ENCODE measurements around the gene TULP3.
A peak's percentile ranks its signal among the peaks of the same experiment; 100 is the strongest.

The TULP3 gene

GRCh38 chr12:2877047-2877952 lies 13.4 kb upstream of the TULP3 start, which contains the start of the genes FOXM1 and RHNO1:
Gene FOXM1 (minus strand): TSS chr12:2877174. CDS start chr12:2874478, 2,696 bp downstream.
Gene RHNO1 (plus strand): TSS chr12:2877223. CDS start chr12:2885367, 8,144 bp downstream.
- peak; percentile 78 for DNase-seq

DNA sequence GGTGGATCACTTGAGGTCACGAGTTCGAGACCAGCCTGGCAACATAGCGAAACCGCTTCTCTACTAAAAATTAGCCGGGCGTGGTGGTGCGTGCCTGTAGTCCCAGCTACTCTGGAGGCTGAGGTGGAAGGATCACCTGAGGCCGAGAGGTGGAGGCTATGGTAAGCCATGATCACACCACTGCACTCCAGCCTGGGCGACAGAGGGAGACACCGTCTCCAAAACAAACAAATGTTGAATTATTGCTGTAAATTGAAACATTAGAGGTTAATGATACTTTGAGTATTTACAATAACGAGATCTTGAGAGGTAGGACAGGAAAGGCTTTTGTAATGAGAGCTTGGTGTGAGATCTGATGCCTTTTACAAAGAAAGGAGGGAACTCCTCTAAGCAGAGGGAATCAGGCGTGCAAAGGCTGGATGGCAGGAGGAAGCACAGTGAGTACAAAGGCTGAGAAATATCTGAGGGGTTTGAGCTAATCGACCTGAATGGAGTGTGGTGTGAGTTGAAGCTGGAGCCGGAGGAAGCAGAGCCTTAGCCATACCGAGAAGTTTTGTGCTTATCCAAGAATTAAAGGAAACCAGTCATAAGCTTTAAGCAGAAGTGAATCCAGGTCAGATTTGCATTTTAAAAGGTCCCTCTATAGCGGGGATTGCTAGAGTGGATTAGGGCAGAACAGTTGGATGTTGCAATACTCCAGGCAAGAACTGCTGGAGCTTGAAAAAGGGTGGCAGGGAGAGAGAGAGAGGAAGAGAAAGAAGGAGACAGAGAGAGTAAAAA lies 12.5 kb upstream of the TULP3 start:
- no peak for DNase-seq

- DNase-seq: no peak
Observed at GRCh38 chr12:2879853-2880252, 10.8 kb upstream of the TULP3 start.

DNA sequence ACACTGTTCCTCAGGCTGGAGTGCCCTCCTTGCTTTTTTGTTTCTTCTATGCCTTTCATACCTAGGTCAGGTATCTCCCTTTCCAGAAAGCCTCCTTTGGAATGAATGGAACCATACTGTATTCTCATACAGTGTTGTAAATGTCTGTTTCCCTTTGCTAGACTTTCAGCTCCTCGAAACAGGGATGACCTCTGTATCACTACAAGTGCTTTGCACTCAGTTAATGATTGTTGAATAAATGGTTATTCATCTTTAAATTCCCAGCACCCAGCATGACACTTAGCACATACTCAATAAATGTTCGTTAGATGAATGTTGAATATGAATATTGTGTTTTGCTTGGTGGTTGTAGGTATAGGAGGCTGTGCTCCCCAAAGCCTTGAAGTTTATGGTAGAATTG lies 5.9 kb upstream of the TULP3 start:
- no peak for DNase-seq

- DNase-seq: no peak
Observed at GRCh38 chr12:2886768-2887450, 3.8 kb upstream of the TULP3 start.

- DNase-seq: no peak
Observed at GRCh38 chr12:2890001-2890387, 697 bp upstream of the TULP3 start.

- no peak for DNase-seq
Observed at GRCh38 chr12:2891240-2892053, 756 bp downstream of the TULP3 start.

DNA sequence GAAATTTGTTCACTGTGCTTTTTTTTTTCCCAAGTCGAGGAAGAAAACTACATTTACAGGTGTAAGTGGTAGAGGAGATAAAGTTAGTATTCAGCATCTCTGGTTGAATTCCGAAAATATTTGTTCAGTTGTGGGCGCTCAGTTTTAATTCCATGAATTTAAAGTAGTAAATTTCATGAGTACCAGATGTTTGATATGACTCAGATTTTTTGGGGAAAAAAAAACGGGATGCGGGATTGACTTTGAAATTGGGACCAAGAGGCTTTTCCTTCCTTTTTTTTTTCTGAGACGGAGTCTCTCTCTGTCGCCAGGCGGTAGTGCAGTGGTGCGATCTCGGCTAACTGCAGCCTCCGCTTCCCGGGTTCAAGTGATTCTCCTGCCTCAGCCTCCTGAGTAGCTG lies 1.6 kb downstream of the TULP3 start:
- DNase-seq: no peak

DNA sequence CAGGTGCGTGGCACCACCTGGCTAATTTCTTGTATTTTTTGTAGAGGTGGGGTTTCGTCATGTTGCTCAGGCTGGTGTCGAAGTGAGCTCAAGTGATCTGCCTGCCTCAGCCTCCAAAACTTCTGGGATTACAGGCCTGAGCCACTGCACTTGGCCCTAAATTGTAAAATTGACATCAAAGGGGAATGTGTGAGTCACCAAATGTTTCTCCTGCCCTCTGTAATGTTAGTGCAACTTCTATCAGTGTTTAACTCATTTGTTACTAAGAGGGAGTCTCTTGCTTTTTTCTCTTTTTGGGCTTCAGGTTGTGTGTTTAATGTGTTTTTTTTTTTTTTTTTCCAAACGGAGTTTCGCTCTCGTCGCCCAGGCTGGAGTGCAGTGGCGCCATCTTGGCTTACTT lies 2.3 kb downstream of the TULP3 start:
- DNase-seq: no peak

DNA sequence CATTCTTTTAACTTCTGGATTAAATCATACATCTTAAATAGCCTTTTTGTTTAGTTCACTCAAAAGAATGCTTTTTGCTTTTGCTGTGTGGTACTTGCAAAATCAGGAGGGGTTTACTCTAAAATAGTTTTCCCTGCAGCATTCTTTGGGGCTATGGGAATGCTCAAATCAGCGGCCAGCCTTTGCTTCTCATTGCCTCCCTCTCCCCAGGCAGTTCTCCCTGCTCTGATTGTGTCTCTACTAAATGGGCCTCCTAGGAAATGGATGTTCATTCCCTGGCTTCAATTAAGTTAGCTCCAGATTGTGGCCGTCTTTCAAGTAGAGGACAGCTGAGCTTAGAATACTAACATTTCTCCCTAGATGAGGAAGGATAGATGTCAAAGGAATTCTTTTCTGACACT lies 4.4 kb downstream of the TULP3 start:
- DNase-seq: no peak

DNA sequence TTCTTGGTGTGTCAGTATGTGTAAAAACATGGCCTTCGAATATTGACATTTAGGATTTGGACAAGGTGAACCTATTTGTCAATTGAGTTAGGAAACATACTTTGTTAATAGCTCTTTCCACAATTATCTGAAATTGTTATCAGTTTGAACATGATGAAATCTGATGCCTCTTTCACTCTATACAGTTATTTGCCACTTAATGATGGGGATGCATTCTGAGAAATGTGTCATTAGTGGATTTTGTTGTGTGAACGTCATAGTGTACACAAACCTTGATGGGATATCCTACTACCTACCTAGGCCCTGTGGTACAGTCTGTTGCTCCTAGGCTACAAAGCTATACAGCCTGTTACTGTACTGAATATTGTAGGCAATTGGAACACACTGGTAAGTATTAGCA lies 4.8 kb downstream of the TULP3 start:
- no peak for DNase-seq

- DNase-seq: no peak
Observed at GRCh38 chr12:2897418-2897817, 6.7 kb downstream of the TULP3 start.

DNA sequence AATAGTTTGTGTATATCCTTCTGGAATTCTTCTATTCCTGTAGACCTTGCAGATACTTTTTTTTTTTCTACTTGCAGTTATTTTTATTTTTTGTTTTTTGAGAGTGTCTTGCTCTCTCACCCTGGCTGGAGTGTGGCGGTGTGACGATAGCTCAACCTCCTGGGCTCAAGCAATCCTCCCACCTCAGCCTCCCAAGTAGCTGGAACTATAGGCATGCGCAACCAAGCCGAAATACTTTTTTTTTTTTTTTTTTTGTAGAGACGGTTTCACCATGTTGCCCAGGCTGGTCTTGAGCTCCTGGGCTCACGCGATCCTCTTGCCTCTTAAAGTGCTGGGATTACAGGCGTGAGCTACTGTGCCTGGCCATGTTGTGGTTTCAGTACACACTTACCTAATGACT lies 10.0 kb downstream of the TULP3 start:
- DNase-seq: no peak

DNA sequence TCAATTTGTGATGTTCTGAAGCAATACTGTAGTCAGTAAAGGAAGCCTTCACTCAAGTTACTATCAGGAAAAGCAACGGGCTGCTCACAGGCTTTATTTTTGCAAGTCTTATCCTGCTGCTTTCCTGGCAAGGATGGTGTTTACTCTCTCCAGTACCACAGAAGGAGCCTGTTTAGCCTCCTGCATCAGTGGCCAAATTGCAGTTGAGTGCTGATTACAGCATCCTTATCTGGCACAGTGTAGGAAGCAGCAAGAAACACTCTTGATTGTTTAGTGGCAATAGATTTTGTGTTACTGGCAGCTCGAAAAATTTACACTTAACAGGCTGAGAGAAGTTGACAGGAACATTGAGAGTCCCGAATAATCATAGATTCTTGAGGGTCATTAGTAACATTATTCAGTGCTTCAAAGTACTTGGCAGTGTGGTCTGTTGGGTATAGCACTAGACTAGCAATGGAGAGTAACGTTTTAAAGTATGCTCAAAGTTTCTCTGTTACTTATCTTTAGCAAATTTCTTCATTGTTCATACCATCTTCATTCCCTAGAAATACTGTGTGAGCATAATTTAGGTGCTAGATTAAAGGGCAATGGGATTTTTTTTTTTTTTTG lies 11.7 kb downstream of the TULP3 start:
- DNase-seq: no peak

GRCh38 chr12:2904260-2904659 lies 13.6 kb downstream of the TULP3 start:
- no peak for DNase-seq

DNA sequence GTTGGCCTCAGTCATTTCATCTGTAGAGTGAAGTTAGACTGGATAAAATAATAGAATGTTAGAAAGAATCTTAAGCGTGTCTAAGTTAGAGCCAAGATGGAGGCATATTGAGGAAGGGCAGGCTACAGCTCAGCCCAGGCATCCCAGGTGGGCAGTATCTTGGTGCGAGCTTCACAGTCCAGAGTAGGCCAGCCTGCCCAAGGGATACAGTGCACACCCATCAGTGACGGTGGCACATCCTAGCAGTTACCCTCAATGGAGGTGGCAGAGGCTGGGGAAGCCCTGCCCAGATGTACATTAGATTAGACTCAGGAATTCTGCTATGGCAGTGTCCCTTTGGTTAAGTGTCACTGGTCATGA lies 21.5 kb downstream of the TULP3 start:
- DNase-seq: no peak

GRCh38 chr12:2919249-2919648 lies 28.6 kb downstream of the TULP3 start:
- DNase-seq: no peak

- no peak for DNase-seq
Observed at GRCh38 chr12:2922329-2922728, 31.6 kb downstream of the TULP3 start.

DNA sequence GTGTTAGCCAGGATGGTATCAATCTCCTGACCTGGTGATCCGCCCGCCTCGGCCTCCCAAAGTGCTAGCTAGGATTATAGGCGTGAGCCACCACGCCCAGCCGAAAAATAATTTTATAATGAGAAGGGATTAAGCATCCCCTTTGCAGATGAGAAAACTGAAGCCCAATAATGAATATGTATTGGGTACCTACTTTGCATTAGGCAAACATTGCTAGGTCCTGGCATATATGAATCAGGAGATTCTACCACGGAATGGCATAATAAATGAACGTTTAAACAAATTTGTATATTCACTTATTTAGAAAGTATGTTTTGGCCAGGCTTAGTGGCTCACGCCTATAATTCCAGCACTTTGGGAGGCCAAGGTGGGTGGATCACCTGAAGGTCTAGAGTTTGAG lies 32.4 kb downstream of the TULP3 start:
- DNase-seq: no peak

GRCh38 chr12:2924019-2924418 lies 33.3 kb downstream of the TULP3 start:
- no peak for DNase-seq

GRCh38 chr12:2925322-2925995 lies 34.8 kb downstream of the TULP3 start:
- DNase-seq: no peak

All from effector CD8-positive, alpha-beta T cell (primary cell).